ENCODE measurements around the gene SLC5A1.

DNA sequence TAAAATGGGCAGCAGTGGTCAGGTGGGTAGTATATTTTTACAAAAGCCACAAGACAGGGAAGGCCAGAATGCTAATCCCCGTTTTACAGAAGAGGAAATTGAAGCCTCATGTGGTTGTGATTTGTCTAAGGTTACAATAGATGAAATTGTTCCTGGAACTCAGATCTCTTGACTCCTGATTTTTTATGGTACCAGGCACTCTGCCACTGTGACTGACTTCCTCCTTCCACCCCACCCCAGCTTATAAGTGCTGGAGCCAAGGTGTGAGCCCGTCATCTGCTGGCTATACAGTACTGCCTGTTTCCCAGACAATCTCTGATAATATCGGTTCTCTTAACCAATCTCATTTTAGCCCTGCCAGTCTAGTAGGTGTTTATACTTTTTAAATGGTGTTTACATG is 1.9 kb downstream of the SLC5A1 start:
- TF ChIP-seq EP300 (conservative IDR thresholded peaks at IDR 0.05; ENCODE audit: poor library complexity, severe bottlenecking) (no peak), SMC3 (conservative IDR thresholded peaks at IDR 0.05; ENCODE audit: poor library complexity) (no peak), EZH2 (IDR thresholded peaks at IDR 0.05; ENCODE audit: borderline replicate concordance, insufficient read depth, low read length, poor library complexity, severe bottlenecking) (no peak), RAD21 (conservative IDR thresholded peaks at IDR 0.05) (no peak), TAF1 (IDR thresholded peaks at IDR 0.05; ENCODE audit: low read depth) (no peak), MXI1 (conservative IDR thresholded peaks at IDR 0.05; ENCODE audit: poor library complexity, severe bottlenecking) (no peak), POLR2AphosphoS5 (IDR thresholded peaks at IDR 0.05) (no peak)
- TF ChIP-seq, protein P1, sequence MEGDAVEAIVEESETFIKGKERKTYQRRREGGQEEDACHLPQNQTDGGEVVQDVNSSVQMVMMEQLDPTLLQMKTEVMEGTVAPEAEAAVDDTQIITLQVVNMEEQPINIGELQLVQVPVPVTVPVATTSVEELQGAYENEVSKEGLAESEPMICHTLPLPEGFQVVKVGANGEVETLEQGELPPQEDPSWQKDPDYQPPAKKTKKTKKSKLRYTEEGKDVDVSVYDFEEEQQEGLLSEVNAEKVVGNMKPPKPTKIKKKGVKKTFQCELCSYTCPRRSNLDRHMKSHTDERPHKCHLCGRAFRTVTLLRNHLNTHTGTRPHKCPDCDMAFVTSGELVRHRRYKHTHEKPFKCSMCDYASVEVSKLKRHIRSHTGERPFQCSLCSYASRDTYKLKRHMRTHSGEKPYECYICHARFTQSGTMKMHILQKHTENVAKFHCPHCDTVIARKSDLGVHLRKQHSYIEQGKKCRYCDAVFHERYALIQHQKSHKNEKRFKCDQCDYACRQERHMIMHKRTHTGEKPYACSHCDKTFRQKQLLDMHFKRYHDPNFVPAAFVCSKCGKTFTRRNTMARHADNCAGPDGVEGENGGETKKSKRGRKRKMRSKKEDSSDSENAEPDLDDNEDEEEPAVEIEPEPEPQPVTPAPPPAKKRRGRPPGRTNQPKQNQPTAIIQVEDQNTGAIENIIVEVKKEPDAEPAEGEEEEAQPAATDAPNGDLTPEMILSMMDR (IDR thresholded peaks at IDR 0.05; ENCODE audit: poor library complexity, severe bottlenecking) = no peak
- TF ChIP-seq, protein P2, sequence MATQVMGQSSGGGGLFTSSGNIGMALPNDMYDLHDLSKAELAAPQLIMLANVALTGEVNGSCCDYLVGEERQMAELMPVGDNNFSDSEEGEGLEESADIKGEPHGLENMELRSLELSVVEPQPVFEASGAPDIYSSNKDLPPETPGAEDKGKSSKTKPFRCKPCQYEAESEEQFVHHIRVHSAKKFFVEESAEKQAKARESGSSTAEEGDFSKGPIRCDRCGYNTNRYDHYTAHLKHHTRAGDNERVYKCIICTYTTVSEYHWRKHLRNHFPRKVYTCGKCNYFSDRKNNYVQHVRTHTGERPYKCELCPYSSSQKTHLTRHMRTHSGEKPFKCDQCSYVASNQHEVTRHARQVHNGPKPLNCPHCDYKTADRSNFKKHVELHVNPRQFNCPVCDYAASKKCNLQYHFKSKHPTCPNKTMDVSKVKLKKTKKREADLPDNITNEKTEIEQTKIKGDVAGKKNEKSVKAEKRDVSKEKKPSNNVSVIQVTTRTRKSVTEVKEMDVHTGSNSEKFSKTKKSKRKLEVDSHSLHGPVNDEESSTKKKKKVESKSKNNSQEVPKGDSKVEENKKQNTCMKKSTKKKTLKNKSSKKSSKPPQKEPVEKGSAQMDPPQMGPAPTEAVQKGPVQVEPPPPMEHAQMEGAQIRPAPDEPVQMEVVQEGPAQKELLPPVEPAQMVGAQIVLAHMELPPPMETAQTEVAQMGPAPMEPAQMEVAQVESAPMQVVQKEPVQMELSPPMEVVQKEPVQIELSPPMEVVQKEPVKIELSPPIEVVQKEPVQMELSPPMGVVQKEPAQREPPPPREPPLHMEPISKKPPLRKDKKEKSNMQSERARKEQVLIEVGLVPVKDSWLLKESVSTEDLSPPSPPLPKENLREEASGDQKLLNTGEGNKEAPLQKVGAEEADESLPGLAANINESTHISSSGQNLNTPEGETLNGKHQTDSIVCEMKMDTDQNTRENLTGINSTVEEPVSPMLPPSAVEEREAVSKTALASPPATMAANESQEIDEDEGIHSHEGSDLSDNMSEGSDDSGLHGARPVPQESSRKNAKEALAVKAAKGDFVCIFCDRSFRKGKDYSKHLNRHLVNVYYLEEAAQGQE (IDR thresholded peaks at IDR 0.05; ENCODE audit: borderline replicate concordance) = no peak

All from neural cell (in vitro differentiated cells).